ENCODE data around the gene OLA1. TPM values are rescaled to one million over a fixed set of nuclear protein-coding genes. Genes with fewer than 3 reads are reported as not detected.

The OLA1 gene
- total RNA-seq, 1 donor from 2014 or later, result 65.7 TPM

GRCh38 chr2:174090476-174090875 lies 157.9 kb downstream of the OLA1 start:
- intact Hi-C loops (cut with micrococcal nuclease), result no loop called here
- no peak for TF ChIP-seq CTCF (IDR thresholded peaks at IDR 0.05; ENCODE audit: borderline replicate concordance)
- Histone ChIP-seq H3K36me3 (no peaks in the 10 kb centered on the region), H3K27me3 (ENCODE audit: low read depth) (no peaks in the 10 kb centered on the region), H3K9me3 (replicated peaks) (no peaks in the 10 kb centered on the region), H3K4me1 (no peaks in the 10 kb centered on the region), H3K4me3 (no peak overlapping the region), H3K27ac (replicated peaks) (no peak overlapping the region)
- no peak for DNase-seq

- H3K27ac ChIP-seq (replicated peaks), result no peak overlapping the region
- no peak for TF ChIP-seq CTCF (IDR thresholded peaks at IDR 0.05; ENCODE audit: borderline replicate concordance)
- intact Hi-C loops (cut with micrococcal nuclease), result no loop called here
- no peak overlapping the region for H3K4me3 ChIP-seq
- H3K4me1 ChIP-seq, result no peaks in the 10 kb centered on the region
- H3K9me3 ChIP-seq (replicated peaks), result no peaks in the 10 kb centered on the region
- no peaks in the 10 kb centered on the region for H3K27me3 ChIP-seq (ENCODE audit: low read depth)
- no peaks in the 10 kb centered on the region for H3K36me3 ChIP-seq
- no peak for DNase-seq
Observed at GRCh38 chr2:174088706-174089460, 159.4 kb downstream of the OLA1 start.

GRCh38 chr2:174086708-174087107 lies 161.6 kb downstream of the OLA1 start:
- no peak for TF ChIP-seq CTCF (IDR thresholded peaks at IDR 0.05; ENCODE audit: borderline replicate concordance)
- no peak for DNase-seq
- no peaks in the 10 kb centered on the region for H3K36me3 ChIP-seq
- no peaks in the 10 kb centered on the region for H3K27me3 ChIP-seq (ENCODE audit: low read depth)
- no peaks in the 10 kb centered on the region for H3K4me1 ChIP-seq
- no peaks in the 10 kb centered on the region for H3K9me3 ChIP-seq (replicated peaks)
- no peak overlapping the region for H3K27ac ChIP-seq (replicated peaks)
- H3K4me3 ChIP-seq, result no peak overlapping the region
- intact Hi-C loops (cut with micrococcal nuclease), result no loop called here

- no peaks in the 10 kb centered on the region for H3K4me1 ChIP-seq
- no peak for TF ChIP-seq CTCF (IDR thresholded peaks at IDR 0.05; ENCODE audit: borderline replicate concordance)
- H3K36me3 ChIP-seq, result no peaks in the 10 kb centered on the region
- intact Hi-C loops (cut with micrococcal nuclease), result no loop called here
- H3K27ac ChIP-seq (replicated peaks), result no peak overlapping the region
- H3K27me3 ChIP-seq (ENCODE audit: low read depth), result no peaks in the 10 kb centered on the region
- no peaks in the 10 kb centered on the region for H3K9me3 ChIP-seq (replicated peaks)
- no peak overlapping the region for H3K4me3 ChIP-seq
- no peak for DNase-seq
Observed at GRCh38 chr2:174085781-174086180, 162.6 kb downstream of the OLA1 start.

GRCh38 chr2:174083843-174084458 lies 164.4 kb downstream of the OLA1 start:
- Histone ChIP-seq H3K9me3 (replicated peaks) (no peaks in the 10 kb centered on the region), H3K27ac (replicated peaks) (no peak overlapping the region), H3K4me3 (no peak overlapping the region), H3K27me3 (ENCODE audit: low read depth) (no peaks in the 10 kb centered on the region), H3K36me3 (no peaks in the 10 kb centered on the region), H3K4me1 (no peaks in the 10 kb centered on the region)
- no peak for DNase-seq
- no peak for TF ChIP-seq CTCF (IDR thresholded peaks at IDR 0.05; ENCODE audit: borderline replicate concordance)
- intact Hi-C loops (cut with micrococcal nuclease), result no loop called here
